Measurements from ENCODE around the gene NDUFA5. TPM values are rescaled to one million over a fixed set of nuclear protein-coding genes. Genes with fewer than 3 reads are reported as not detected.
"Not testable (repeated sequence)": the region's sequence is repeated elsewhere in the genome, so short reads cannot be mapped to it uniquely, and the experiment has no call there.

The NDUFA5 gene
- total RNA-seq, 1 donor from 2014 or later, result 56.5 TPM

DNA sequence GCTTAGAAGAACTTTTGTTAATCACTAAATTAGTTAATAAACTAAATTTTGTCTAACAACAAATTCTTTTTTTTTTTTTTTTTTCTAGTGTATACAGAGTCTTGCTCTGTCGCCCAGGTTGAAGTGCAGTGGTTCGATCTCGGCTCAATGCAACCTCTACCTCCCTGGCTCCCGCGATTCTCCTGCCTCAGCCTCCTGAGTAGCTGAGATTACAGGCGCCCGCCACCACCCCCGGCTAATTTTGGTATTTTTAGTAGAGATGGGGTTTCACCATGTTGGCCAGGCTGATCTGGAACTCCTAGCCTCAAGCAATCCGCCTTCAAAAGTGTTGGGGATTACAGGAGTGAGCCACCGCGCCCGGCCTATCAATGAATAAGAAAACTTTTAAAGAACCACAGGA lies 22.1 kb downstream of the NDUFA5 start:
- no peaks in the 10 kb centered on the region for H3K9me3 Mint-ChIP-seq (ENCODE audit: unreplicated experiment)
- TF ChIP-seq, protein P1, sequence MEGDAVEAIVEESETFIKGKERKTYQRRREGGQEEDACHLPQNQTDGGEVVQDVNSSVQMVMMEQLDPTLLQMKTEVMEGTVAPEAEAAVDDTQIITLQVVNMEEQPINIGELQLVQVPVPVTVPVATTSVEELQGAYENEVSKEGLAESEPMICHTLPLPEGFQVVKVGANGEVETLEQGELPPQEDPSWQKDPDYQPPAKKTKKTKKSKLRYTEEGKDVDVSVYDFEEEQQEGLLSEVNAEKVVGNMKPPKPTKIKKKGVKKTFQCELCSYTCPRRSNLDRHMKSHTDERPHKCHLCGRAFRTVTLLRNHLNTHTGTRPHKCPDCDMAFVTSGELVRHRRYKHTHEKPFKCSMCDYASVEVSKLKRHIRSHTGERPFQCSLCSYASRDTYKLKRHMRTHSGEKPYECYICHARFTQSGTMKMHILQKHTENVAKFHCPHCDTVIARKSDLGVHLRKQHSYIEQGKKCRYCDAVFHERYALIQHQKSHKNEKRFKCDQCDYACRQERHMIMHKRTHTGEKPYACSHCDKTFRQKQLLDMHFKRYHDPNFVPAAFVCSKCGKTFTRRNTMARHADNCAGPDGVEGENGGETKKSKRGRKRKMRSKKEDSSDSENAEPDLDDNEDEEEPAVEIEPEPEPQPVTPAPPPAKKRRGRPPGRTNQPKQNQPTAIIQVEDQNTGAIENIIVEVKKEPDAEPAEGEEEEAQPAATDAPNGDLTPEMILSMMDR (IDR thresholded peaks at IDR 0.05), result no peak
- H3K36me3 Mint-ChIP-seq (ENCODE audit: unreplicated experiment), result no peaks in the 10 kb centered on the region
- peak overlapping the region; percentile 23 for H3K27ac Mint-ChIP-seq (ENCODE audit: unreplicated experiment)
- H3K4me1 Mint-ChIP-seq (ENCODE audit: unreplicated experiment), result peaks cover 30% of the 10 kb centered on the region
- H3K27me3 Mint-ChIP-seq (ENCODE audit: unreplicated experiment), result peaks cover 28% of the 10 kb centered on the region
- H3K4me3 Mint-ChIP-seq (ENCODE audit: unreplicated experiment), result peak overlapping the region; percentile 95
- DNase-seq (ENCODE audit: extremely low spot score, unreplicated experiment), result no peak

- peaks cover 30% of the 10 kb centered on the region for H3K4me1 Mint-ChIP-seq (ENCODE audit: unreplicated experiment)
- TF ChIP-seq, protein P1 (IDR thresholded peaks at IDR 0.05), result no peak
- no peaks in the 10 kb centered on the region for H3K36me3 Mint-ChIP-seq (ENCODE audit: unreplicated experiment)
- peak within 1 kb of the TSS; percentile 95 for H3K27ac Mint-ChIP-seq (ENCODE audit: unreplicated experiment)
- peak within 1 kb of the TSS; percentile 95 for H3K4me3 Mint-ChIP-seq (ENCODE audit: unreplicated experiment)
- peak; percentile 99 for DNase-seq (ENCODE audit: extremely low spot score, unreplicated experiment)
- H3K27me3 Mint-ChIP-seq (ENCODE audit: unreplicated experiment), result peaks cover 28% of the 10 kb centered on the region
- H3K9me3 Mint-ChIP-seq (ENCODE audit: unreplicated experiment), result no peaks in the 10 kb centered on the region
Observed at GRCh38 chr7:123534383-123535260, 23.0 kb downstream of the NDUFA5 start, which contains the start of gene IQUB. IQUB (minus strand) TSS chr7:123534595; CDS start chr7:123512340, 22,255 bp downstream.

- no peak for DNase-seq (ENCODE audit: extremely low spot score, unreplicated experiment)
- H3K4me3 Mint-ChIP-seq (ENCODE audit: unreplicated experiment), result peak overlapping the region; percentile 95
- TF ChIP-seq, protein P1 (IDR thresholded peaks at IDR 0.05), result no peak
Observed at GRCh38 chr7:123533929-123534382, 23.7 kb downstream of the NDUFA5 start.

GRCh38 chr7:123533553-123533917 lies 24.1 kb downstream of the NDUFA5 start:
- Mint-ChIP-seq H3K36me3 (ENCODE audit: unreplicated experiment) (no peaks in the 10 kb centered on the region), H3K27ac (ENCODE audit: unreplicated experiment) (no peak overlapping the region), H3K27me3 (ENCODE audit: unreplicated experiment) (peaks cover 29% of the 10 kb centered on the region), H3K9me3 (ENCODE audit: unreplicated experiment) (no peaks in the 10 kb centered on the region), H3K4me3 (ENCODE audit: unreplicated experiment) (peak overlapping the region; percentile 95), H3K4me1 (ENCODE audit: unreplicated experiment) (peaks cover 30% of the 10 kb centered on the region)
- TF ChIP-seq, protein P1 (IDR thresholded peaks at IDR 0.05), result no peak
- no peak for DNase-seq (ENCODE audit: extremely low spot score, unreplicated experiment)

More at GRCh38 chr7:123533929-123534382, 23.7 kb downstream of the NDUFA5 start:
- Mint-ChIP-seq H3K27ac (ENCODE audit: unreplicated experiment) (peak overlapping the region; percentile 68), H3K4me1 (ENCODE audit: unreplicated experiment) (peaks cover 30% of the 10 kb centered on the region), H3K36me3 (ENCODE audit: unreplicated experiment) (no peaks in the 10 kb centered on the region), H3K27me3 (ENCODE audit: unreplicated experiment) (peaks cover 28% of the 10 kb centered on the region), H3K9me3 (ENCODE audit: unreplicated experiment) (no peaks in the 10 kb centered on the region)

- H3K27ac Mint-ChIP-seq (ENCODE audit: unreplicated experiment); H3K9me3 Mint-ChIP-seq (ENCODE audit: unreplicated experiment); DNase-seq (ENCODE audit: extremely low spot score, unreplicated experiment); H3K36me3 Mint-ChIP-seq (ENCODE audit: unreplicated experiment): not testable (repeated sequence)
- Mint-ChIP-seq H3K4me1 (ENCODE audit: unreplicated experiment) (peaks cover 30% of the 10 kb centered on the region), H3K4me3 (ENCODE audit: unreplicated experiment) (peak overlapping the region; percentile 22), H3K27me3 (ENCODE audit: unreplicated experiment) (peaks cover 35% of the 10 kb centered on the region)
Observed at GRCh38 chr7:123532788-123533552, 24.6 kb downstream of the NDUFA5 start.

GRCh38 chr7:123532343-123532742 lies 25.3 kb downstream of the NDUFA5 start:
- not testable (repeated sequence) for DNase-seq (ENCODE audit: extremely low spot score, unreplicated experiment); H3K27ac Mint-ChIP-seq (ENCODE audit: unreplicated experiment); H3K9me3 Mint-ChIP-seq (ENCODE audit: unreplicated experiment); H3K36me3 Mint-ChIP-seq (ENCODE audit: unreplicated experiment)
- Mint-ChIP-seq H3K27me3 (ENCODE audit: unreplicated experiment) (peaks cover 35% of the 10 kb centered on the region), H3K4me3 (ENCODE audit: unreplicated experiment) (peak overlapping the region; percentile 59), H3K4me1 (ENCODE audit: unreplicated experiment) (peaks cover 25% of the 10 kb centered on the region)

- not testable (repeated sequence) for H3K36me3 Mint-ChIP-seq (ENCODE audit: unreplicated experiment); H3K9me3 Mint-ChIP-seq (ENCODE audit: unreplicated experiment); H3K4me3 Mint-ChIP-seq (ENCODE audit: unreplicated experiment); DNase-seq (ENCODE audit: extremely low spot score, unreplicated experiment); H3K27ac Mint-ChIP-seq (ENCODE audit: unreplicated experiment)
- peaks cover 23% of the 10 kb centered on the region for H3K4me1 Mint-ChIP-seq (ENCODE audit: unreplicated experiment)
- peaks cover 35% of the 10 kb centered on the region for H3K27me3 Mint-ChIP-seq (ENCODE audit: unreplicated experiment)
Observed at GRCh38 chr7:123530035-123530591, 27.5 kb downstream of the NDUFA5 start.

Measured in osteocyte (in vitro differentiated cells).